GM20000 (cell line): ENCODE measurements around the gene SLC20A1.

ENCODE experiments used
- DNase-seq: peaks from one replicate; pipeline ENCODE4 v3.0.0; 2012; ENCODE audit warnings: low spot score
- CTCF ChIP-seq: IDR thresholded peaks from 2 replicates; pipeline ENCODE4 v1.5.1; 2012; ENCODE audit warnings: mild to moderate bottlenecking, control low read depth; ENCODE audit errors: extremely low read depth, missing control alignments

Gene SLC20A1

GRCh38 chr2:112656679-112657078 is 10.9 kb downstream of the SLC20A1 start:
- no peak for TF ChIP-seq CTCF
- DNase-seq, result no peak

GRCh38 chr2:112658301-112658700 is 12.6 kb downstream of the SLC20A1 start:
- DNase-seq, result no peak
- TF ChIP-seq CTCF, result no peak

GRCh38 chr2:112658839-112659667 is 13.3 kb downstream of the SLC20A1 start:
- no peak for TF ChIP-seq CTCF
- DNase-seq, result no peak

- DNase-seq, result no peak
These were observed 14.4 kb downstream of the SLC20A1 start for GRCh38 chr2:112660138-112660537.

GRCh38 chr2:112661656-112662305 is 16.0 kb downstream of the SLC20A1 start:
- TF ChIP-seq CTCF, result no peak

More at GRCh38 chr2:112660138-112660537, 14.4 kb downstream of the SLC20A1 start:
- TF ChIP-seq CTCF, result no peak

GRCh38 chr2:112662704-112663103 is 17.0 kb downstream of the SLC20A1 start:
- DNase-seq, result no peak

More at GRCh38 chr2:112661656-112662305, 16.0 kb downstream of the SLC20A1 start:
- no peak for DNase-seq

More at GRCh38 chr2:112662704-112663103, 17.0 kb downstream of the SLC20A1 start:
- TF ChIP-seq CTCF, result no peak
